ENCODE measurements around the gene EXO1.

EXO1 gene

DNA sequence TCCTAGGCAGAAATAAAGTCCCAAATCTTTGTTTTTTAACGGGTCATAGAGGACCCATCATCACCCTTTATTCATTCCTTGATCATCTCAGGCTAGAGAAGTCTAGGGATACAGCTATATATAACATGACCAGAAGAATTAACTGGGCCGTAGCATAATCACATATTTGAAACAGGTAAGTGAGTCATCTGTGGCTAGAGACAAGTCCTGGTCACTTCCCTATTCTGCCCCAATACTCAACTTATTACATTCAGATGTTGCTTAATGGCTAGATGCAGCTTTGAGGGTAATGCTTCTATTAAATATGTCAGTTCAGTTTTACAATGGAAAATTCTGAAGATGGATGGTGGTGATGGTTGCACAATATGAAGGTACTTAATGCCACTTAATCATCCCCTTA is 47.0 kb downstream of the EXO1 start:
- DNase-seq = no peak

GRCh38 chr1:241896670-241896962 is 48.6 kb downstream of the EXO1 start:
- no peak for DNase-seq

- no peak for DNase-seq
These were observed 51.2 kb downstream of the EXO1 start for GRCh38 chr1:241899210-241899609.

GRCh38 chr1:241900381-241900780 is 52.4 kb downstream of the EXO1 start:
- DNase-seq = no peak

DNA sequence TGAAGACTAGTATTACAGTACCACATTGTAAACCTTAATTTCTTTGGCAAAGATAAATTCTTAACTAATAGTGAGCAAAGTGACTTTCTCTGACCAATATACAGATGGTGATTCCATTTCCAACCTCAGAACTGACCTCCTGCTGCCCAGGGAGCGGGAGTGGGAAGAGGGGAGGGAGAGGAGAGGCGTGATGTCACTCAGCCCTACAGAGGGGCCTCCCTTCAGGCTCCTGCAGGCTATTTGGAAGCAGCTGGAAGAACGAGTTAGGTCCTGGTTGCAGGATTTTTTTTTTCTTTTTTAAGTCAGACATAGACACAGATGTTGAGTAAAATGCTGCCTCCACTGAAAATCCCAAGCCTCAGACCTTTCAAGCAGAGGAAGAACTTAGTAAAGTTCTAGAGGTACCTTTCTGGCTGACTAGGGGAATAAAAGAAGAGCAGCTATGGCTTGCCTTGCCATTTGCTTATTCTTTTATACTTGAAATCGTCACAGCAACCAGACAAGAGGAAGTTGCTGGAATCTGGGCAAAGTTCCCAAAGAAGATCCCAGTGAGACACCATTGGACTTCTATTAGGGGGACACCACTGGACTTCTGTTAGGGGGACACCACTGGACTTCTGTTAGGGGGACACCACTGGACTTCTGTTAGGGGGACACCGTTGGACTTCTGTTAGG is 54.5 kb downstream of the EXO1 start:
- DNase-seq = no peak

DNA sequence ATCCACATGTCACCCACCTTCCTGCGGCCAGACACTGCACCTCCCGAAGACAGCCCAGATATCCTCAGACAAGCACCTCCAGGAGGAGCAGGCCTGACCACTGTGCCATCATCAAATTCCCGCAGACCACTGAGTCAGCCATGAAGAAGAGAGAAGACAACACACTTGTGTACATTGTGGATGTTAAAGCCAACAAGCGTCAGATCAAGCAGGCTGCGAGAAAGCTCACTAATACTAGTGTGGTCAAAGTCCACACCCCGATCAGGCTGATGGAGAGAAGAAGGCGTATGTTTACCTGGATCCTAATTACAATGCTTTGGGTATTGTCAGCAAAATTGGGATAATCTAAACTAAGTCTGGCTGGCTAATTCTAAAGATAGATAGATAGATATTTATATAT is 68.2 kb downstream of the EXO1 start:
- no peak for DNase-seq

DNA sequence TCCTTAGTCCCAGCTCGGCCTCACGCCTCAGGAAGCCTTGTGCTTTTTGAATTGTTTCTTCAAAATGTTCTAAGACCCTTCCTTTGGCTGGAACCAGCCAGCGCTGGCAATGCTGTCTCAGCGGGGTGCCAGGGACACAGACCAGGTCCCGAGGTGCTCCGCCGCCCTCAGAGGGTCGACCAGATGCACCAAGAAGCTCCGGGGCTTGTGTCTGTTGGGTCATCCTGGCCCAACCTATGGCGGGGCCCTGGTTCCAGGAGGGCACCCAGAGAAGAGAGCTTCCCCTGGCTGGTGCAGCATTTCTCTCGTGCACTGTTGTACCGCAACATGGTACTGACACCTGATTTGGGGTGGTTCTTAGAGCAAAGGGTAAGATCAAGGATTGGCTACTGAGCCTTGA is 69.5 kb downstream of the EXO1 start:
- no peak for DNase-seq

DNA sequence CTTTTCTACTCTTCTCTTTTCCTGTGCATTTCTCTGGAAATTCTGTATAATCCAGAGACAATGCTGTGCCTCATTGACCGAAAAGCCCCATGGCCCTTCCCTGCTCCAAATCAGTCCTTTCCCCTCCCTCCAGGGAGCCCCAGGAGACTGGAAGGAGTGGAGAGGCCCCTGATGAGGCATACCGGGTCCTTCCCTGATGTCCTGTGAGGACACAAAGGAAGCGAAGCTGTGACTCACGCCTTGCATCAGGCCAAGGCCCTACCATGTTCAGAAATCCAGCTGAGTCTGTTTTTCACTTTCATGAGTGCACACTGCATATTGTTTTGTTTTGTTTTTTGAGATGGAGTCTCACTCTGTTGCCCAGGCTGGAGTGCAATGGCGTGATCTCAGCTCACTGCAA is 70.9 kb downstream of the EXO1 start:
- no peak for DNase-seq

GRCh38 chr1:241924080-241924808 is 76.2 kb downstream of the EXO1 start:
- DNase-seq = no peak

DNA sequence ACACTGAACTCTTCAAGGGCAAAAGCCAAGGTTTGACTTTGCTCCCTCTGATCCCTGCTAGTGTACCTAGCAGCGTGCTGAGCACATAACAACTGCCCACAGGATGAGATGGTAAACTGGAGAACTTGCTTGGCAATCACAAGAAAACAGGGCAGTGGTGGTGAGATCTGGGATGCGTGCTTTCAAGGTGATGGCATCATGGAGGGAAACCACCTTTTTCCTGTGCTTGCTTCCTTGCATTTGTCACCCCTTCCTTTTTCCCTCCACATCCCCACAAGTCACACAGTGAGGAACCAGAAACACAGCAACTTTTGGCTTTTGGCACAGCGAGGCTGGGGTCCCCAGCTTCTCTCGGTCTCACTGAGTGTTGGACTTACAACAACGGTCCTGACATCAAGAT is 78.1 kb downstream of the EXO1 start:
- no peak for DNase-seq

- DNase-seq = no peak
These were observed 79.3 kb downstream of the EXO1 start for GRCh38 chr1:241927321-241927720.

DNA sequence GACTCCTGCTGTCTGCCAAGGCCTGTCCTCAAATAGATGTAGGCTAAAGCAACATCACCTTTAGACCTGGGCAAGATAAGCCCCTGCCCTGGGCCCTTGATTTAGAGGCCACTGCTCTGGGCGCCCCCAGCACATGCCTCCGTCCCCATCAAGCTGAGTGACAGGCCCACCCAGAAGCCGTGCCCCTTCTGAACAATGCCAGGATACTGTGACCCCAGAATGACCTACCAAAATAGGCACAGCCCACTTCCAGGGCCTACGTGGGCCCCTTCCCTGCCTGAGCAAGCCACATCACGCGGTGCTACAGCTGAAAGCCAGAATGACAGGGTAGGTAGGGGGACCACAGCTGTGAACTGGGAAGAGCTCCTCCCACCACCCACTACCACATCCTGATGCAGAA is 84.8 kb downstream of the EXO1 start:
- DNase-seq = no peak

DNA sequence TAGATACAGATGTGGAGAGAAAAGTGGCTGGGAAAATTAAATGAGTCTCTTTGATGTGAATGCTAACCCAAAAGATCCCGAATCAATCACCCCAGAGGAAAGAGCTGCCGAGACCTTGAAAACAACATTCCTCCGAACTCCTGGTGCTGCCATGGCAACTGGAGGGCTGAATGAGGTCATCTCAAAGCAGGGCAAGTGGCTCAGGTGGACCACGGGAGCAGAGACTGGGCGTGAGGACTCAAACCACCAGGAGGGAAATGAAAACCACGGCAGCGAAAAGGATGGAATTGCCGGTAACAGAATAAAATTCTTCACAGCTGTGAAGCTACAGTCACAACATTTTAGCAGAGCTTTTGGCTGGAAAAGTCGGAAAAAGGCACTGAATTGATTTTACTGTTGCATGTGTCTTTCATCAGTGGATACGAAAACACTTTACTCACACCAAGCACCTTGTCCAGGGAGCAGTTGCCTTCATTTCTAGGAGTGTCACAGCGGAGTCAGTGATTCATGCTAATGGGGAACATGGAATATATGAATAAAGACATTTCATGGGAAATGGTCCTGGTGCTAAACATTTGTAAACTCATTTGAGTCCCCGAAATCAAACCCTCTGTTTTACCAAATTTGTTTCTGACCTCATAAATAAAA is 86.3 kb downstream of the EXO1 start:
- no peak for DNase-seq

- DNase-seq = no peak
These were observed 86.9 kb downstream of the EXO1 start for GRCh38 chr1:241934866-241935265.

All from NCI-H1105 treated with DMSO at 0.1 percent for 48 hours (cell line).